ENCODE results near the gene TXN2. TPM values are rescaled to one million over a fixed set of nuclear protein-coding genes. Genes with fewer than 3 reads are reported as not detected.

Gene TXN2
- total RNA-seq, 1 experiment from 2014 or later: 87.0 TPM

GRCh38 chr22:36493690-36494110 is 12.3 kb upstream of the TXN2 start:
- Histone ChIP-seq H3K4me2 (ENCODE audit: low read length) (no peak overlapping the region), H3K9ac (ENCODE audit: low read length) (no peak overlapping the region), H3K27ac (ENCODE audit: low read depth, low read length) (no peak overlapping the region), H3K79me2 (ENCODE audit: insufficient read depth, low read length) (no peaks in the 10 kb centered on the region), H3K9me2 (ENCODE audit: insufficient read depth) (no peaks in the 10 kb centered on the region), H4K20me1 (ENCODE audit: insufficient read depth) (no peaks in the 10 kb centered on the region), H3K9me3 (ENCODE audit: control insufficient read depth in 1 of 2, insufficient read depth in 1 of 2, low read depth in 1 of 2, low read length in 2 of 2) (no peaks in the 10 kb centered on the region), H3K4me1 (ENCODE audit: control insufficient read depth in 1 of 2, insufficient read depth in 2 of 2, low read length in 2 of 2) (no peaks in the 10 kb centered on the region), H3K36me3 (ENCODE audit: control insufficient read depth in 1 of 2, insufficient read depth in 2 of 2, low read length in 2 of 2) (peaks cover 5 to 13% of the 10 kb centered on the region in 2 experiments; a peak in 3 of 4 replicates), H3K27me3 (ENCODE audit: insufficient read depth, low read length) (no peaks in the 10 kb centered on the region), H3K4me3 (replicated peaks in 1 of 2; ENCODE audit: low read depth in 1 of 2, low read length in 2 of 2) (no peak overlapping the region), H2AFZ (ENCODE audit: low read depth, low read length, poor library complexity, severe bottlenecking) (no peak overlapping the region)
- POLR2A ChIA-PET: interaction anchor here (2.0 kb wide), 1 partner anchor 11 kb away, joined by 9 read pairs; no protein-coding TSS in a partner anchor
- no peak for TF ChIP-seq CEBPB (IDR thresholded peaks at IDR 0.05; ENCODE audit: low read depth)
- no peak for TF ChIP-seq ELF1 (IDR thresholded peaks at IDR 0.05; ENCODE audit: borderline replicate concordance, low read depth)
- no peak for TF ChIP-seq CTCF (IDR thresholded peaks at IDR 0.05 in 2 of 3, conservative IDR thresholded peaks at IDR 0.05 in 1 of 3; ENCODE audit: borderline replicate concordance in 1 of 3, insufficient read depth in 1 of 3, low read depth in 2 of 3, low read length in 2 of 3)
- TF ChIP-seq ZNF274 (IDR thresholded peaks at IDR 0.05; ENCODE audit: low read depth, low read length): no peak
- no peak for TF ChIP-seq POLR2A (IDR thresholded peaks at IDR 0.05; ENCODE audit: borderline replicate concordance, extremely low read depth, insufficient read depth, insufficient read length)
- no peak for TF ChIP-seq TCF7L2 (IDR thresholded peaks at IDR 0.05; ENCODE audit: borderline replicate concordance, extremely low read depth, insufficient read depth, insufficient read length)
- TF ChIP-seq EGR1 (IDR thresholded peaks at IDR 0.05; ENCODE audit: low read depth): no peak
- TF ChIP-seq, protein P1, sequence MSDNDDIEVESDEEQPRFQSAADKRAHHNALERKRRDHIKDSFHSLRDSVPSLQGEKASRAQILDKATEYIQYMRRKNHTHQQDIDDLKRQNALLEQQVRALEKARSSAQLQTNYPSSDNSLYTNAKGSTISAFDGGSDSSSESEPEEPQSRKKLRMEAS (IDR thresholded peaks at IDR 0.05): no peak
- TF ChIP-seq CBX3 (IDR thresholded peaks at IDR 0.05; ENCODE audit: low read depth): no peak
- TF ChIP-seq YY1 (IDR thresholded peaks at IDR 0.05; ENCODE audit: extremely low read depth, insufficient replicate concordance, low read depth, low read length): no peak
- TF ChIP-seq JUND (IDR thresholded peaks at IDR 0.05): no peak
- ATAC-seq (no peak), DNase-seq (ENCODE audit: low read depth, low spot score) (no peak)
- BruUV-seq (replicated peaks): no TSS peak
- intact Hi-C loops (cut with micrococcal nuclease): no loop called here
- RAD21 ChIA-PET (ENCODE audit: low non-redundant PET in 1 of 2, low total read pairs in 2 of 2, uncharacterized antibody in 2 of 2, unreplicated experiment in 2 of 2): no interaction called here
- CTCF ChIA-PET: no interaction called here
